Measurements from ENCODE around the gene C16orf86. TPM values are rescaled to one million over a fixed set of nuclear protein-coding genes. Genes with fewer than 3 reads are reported as not detected.

C16orf86 gene
- total and polyA plus RNA-seq, 2 donors (not counting 1 experiment from before 2014, with no cell fraction given), result 0.73 to 9.2 TPM

GRCh38 chr16:67661886-67662652 lies 4.5 kb upstream of the C16orf86 start:
- Histone ChIP-seq H3K4me3 (replicated peaks in 1 of 4; ENCODE audit: control extremely low read depth in 1 of 4, insufficient read depth in 1 of 4, low read depth in 3 of 4, low read length in 4 of 4) (no peak overlapping the region), H3K27ac (ENCODE audit: insufficient read depth, low read length) (no peak overlapping the region), H2AFZ (ENCODE audit: low read length) (no peak overlapping the region), H3K4me1 (ENCODE audit: control insufficient read depth, extremely low read depth, insufficient read depth, low read length) (peaks cover 13% of the 10 kb centered on the region), H3K9ac (ENCODE audit: insufficient read depth, low read length) (no peak overlapping the region), H3K4me2 (ENCODE audit: extremely low read depth, insufficient read depth, low read length) (no peak overlapping the region), H3K36me3 (ENCODE audit: control insufficient read depth, insufficient read depth, low read length) (peaks cover 6% of the 10 kb centered on the region), H3K27me3 (ENCODE audit: control insufficient read depth, insufficient read depth, low read length) (no peaks in the 10 kb centered on the region), H3K79me2 (ENCODE audit: control insufficient read depth, insufficient read depth, low read length) (no peaks in the 10 kb centered on the region), H3K9me3 (ENCODE audit: control insufficient read depth, insufficient read depth, low read depth, low read length) (no peaks in the 10 kb centered on the region), H4K20me1 (ENCODE audit: control insufficient read depth, extremely low read depth, insufficient read depth, low read length) (no peaks in the 10 kb centered on the region)
- no peak for DNase-seq (ENCODE audit: low read depth in 2 of 2)
- TF ChIP-seq EZH2 (IDR thresholded peaks at IDR 0.05; ENCODE audit: low read length, missing control alignments), result no peak
- TF ChIP-seq CTCF (conservative IDR thresholded peaks at IDR 0.05 in 1 of 2, IDR thresholded peaks at IDR 0.05 in 1 of 2; ENCODE audit: low read depth in 1 of 2, low read length in 2 of 2), result no peak

- Histone ChIP-seq H3K27me3 (ENCODE audit: control insufficient read depth, insufficient read depth, low read length) (no peaks in the 10 kb centered on the region), H3K9me3 (ENCODE audit: control insufficient read depth, insufficient read depth, low read depth, low read length) (no peaks in the 10 kb centered on the region), H3K4me2 (ENCODE audit: extremely low read depth, insufficient read depth, low read length) (no peak overlapping the region), H3K4me3 (replicated peaks in 1 of 4; ENCODE audit: control extremely low read depth in 1 of 4, insufficient read depth in 1 of 4, low read depth in 3 of 4, low read length in 4 of 4) (no peak overlapping the region), H3K36me3 (ENCODE audit: control insufficient read depth, insufficient read depth, low read length) (peaks cover 6% of the 10 kb centered on the region), H3K27ac (ENCODE audit: insufficient read depth, low read length) (no peak overlapping the region), H3K9ac (ENCODE audit: insufficient read depth, low read length) (no peak overlapping the region), H4K20me1 (ENCODE audit: control insufficient read depth, extremely low read depth, insufficient read depth, low read length) (no peaks in the 10 kb centered on the region), H3K4me1 (ENCODE audit: control insufficient read depth, extremely low read depth, insufficient read depth, low read length) (peaks cover 18% of the 10 kb centered on the region), H3K79me2 (ENCODE audit: control insufficient read depth, insufficient read depth, low read length) (no peaks in the 10 kb centered on the region), H2AFZ (ENCODE audit: low read length) (no peak overlapping the region)
- TF ChIP-seq CTCF (conservative IDR thresholded peaks at IDR 0.05 in 1 of 2, IDR thresholded peaks at IDR 0.05 in 1 of 2; ENCODE audit: low read depth in 1 of 2, low read length in 2 of 2) (no peak), EZH2 (IDR thresholded peaks at IDR 0.05; ENCODE audit: low read length, missing control alignments) (no peak)
- no peak for DNase-seq (ENCODE audit: low read depth in 2 of 2)
These were observed 4.0 kb upstream of the C16orf86 start for GRCh38 chr16:67662653-67663010.

- Histone ChIP-seq H3K4me1 (ENCODE audit: control insufficient read depth, extremely low read depth, insufficient read depth, low read length) (peaks cover 20% of the 10 kb centered on the region), H3K27ac (ENCODE audit: insufficient read depth, low read length) (no peak overlapping the region), H3K4me3 (replicated peaks in 1 of 4; ENCODE audit: control extremely low read depth in 1 of 4, insufficient read depth in 1 of 4, low read depth in 3 of 4, low read length in 4 of 4) (no peak overlapping the region), H3K27me3 (ENCODE audit: control insufficient read depth, insufficient read depth, low read length) (no peaks in the 10 kb centered on the region), H3K79me2 (ENCODE audit: control insufficient read depth, insufficient read depth, low read length) (no peaks in the 10 kb centered on the region), H2AFZ (ENCODE audit: low read length) (no peak overlapping the region), H3K9me3 (ENCODE audit: control insufficient read depth, insufficient read depth, low read depth, low read length) (no peaks in the 10 kb centered on the region), H3K9ac (ENCODE audit: insufficient read depth, low read length) (no peak overlapping the region), H3K4me2 (ENCODE audit: extremely low read depth, insufficient read depth, low read length) (no peak overlapping the region), H4K20me1 (ENCODE audit: control insufficient read depth, extremely low read depth, insufficient read depth, low read length) (no peaks in the 10 kb centered on the region), H3K36me3 (ENCODE audit: control insufficient read depth, insufficient read depth, low read length) (peaks cover 3% of the 10 kb centered on the region)
- DNase-seq (ENCODE audit: low read depth in 2 of 2), result no peak
- TF ChIP-seq CTCF (conservative IDR thresholded peaks at IDR 0.05 in 1 of 2, IDR thresholded peaks at IDR 0.05 in 1 of 2; ENCODE audit: low read depth in 1 of 2, low read length in 2 of 2), result peak in 1 of 2 donors; percentile 34
- TF ChIP-seq EZH2 (IDR thresholded peaks at IDR 0.05; ENCODE audit: low read length, missing control alignments), result no peak
These were observed 3.3 kb upstream of the C16orf86 start for GRCh38 chr16:67663151-67663876.

Data from fibroblast of lung (primary cell).